Stimulated activated CD4-positive, alpha-beta T cell treated with anti-CD3 and anti-CD28 coated beads, TNF-alpha, amount 100 ng/mL, for 1 hour (primary cell): ENCODE results near the gene MYO5B.

Source experiments
- DNase-seq, 3 donors: peaks; one replicate each; pipeline ENCODE4 v3.0.0-alpha.2; 2020; ENCODE audit warnings: low read depth in 3 of 3, low spot score in 1 of 3

MYO5B gene

GRCh38 chr18:50022985-50023384, 172.0 kb downstream of the MYO5B start:
- DNase-seq: no peak

- no peak for DNase-seq
These were observed 180.3 kb downstream of the MYO5B start for GRCh38 chr18:50014606-50015005.

GRCh38 chr18:50013363-50014138, 181.4 kb downstream of the MYO5B start:
- no peak for DNase-seq

DNA sequence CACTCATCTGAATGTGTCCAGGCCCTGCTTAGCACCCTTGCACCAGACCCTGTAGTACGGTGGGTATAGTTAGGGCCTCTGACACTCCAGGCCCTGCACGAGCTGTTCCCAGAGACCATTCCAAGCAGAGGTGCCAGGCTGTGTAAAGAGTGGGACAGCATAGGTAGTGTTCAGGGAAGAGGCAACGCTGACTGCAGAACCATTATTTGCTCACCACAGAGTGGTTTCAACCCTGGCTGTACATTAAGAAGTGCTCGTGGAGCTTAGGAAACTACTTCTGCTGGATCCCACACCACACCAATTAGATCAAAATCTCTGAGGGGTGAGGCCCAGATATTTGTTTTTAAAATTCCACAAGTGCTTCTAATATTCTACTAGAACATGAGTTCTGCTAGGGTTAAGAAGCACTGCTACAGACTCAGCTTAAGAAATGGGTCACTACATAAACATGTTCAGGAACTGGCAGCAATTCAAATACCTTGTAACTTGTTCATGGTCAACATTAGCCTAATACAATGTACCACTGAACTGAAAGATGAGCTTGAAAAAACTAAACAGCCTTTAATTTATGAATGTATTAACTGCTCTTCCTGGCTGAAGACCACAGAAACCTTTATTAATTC, 183.0 kb downstream of the MYO5B start:
- no peak for DNase-seq

DNA sequence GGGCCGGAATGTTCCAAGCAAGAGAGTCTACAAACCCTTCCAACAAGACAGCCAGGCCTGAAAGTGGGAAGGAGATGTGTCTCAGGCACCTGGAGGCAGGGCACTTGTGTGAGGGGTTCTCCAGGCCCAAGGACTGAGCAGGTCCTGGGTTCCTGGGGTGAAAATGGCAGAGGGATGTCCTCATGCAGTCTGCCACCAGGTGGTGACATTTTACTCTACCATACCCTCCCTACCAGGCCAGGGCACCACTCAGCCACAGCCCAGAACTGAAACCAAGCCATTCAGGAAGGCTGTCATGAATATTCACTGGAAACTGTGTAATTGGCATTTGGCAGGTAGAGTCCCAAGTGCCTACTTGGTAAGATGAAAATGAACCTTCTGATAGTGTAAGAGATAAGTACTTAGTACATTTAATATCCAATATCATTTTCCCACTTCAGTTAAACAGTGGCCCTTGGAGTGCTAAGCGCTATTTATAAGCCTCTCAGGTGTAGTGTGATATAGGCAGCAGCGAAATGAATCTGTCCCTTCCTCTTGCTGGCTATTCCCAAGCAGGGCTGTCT, 185.1 kb downstream of the MYO5B start:
- DNase-seq: peak in 1 of 3 donors; percentile 1

GRCh38 chr18:50008306-50008705, 186.6 kb downstream of the MYO5B start:
- no peak for DNase-seq

DNA sequence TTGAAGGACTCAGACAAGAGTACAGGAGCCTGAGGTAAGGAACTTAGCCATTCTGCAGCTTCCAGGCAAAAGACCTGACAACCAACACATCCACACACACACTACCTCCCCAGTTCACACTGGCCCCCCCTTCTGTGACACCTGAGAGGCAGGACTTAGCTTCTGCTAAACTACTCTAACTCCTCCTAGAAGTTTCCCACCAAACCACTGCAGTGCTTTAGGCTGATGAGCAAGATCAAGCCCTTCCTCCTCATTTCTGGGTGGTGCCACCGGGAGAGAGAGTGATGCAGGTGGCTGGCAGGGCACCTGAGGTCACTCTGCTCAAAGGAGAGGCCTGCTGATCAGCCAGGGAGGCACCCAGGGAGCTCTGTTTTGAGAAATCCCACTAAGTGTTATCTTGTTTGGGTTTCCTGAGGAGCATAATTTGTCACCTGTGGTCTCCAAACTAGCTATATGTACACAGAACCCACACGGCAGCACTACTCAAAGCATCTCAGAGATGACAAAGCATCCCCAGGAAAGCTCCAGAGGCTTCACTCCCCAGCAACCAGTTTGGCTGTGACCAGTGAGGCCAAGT, 188.4 kb downstream of the MYO5B start:
- no peak for DNase-seq

- DNase-seq: no peak
These were observed 190.9 kb downstream of the MYO5B start for GRCh38 chr18:50004013-50004412.

DNA sequence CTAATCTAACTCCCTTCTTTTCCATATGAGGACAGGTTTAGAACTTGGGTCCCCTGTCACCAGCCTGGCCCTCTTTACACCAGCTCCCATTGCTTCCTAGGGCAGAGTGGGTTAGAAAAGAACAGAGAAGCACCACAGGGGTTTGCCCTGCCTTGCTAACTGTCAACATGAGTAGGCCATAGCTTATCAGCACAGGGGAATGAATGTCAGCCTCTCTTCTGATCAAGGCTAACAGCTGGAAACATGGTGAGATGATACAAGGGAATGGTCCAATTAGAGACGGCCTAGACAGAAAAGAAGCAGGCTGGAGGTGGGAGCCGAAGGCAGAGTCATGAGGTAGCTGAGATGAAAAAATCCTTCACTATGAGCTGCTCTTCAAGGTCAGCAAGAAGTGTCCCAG, 192.2 kb downstream of the MYO5B start:
- DNase-seq: no peak

GRCh38 chr18:50000227-50000626, 194.7 kb downstream of the MYO5B start:
- DNase-seq: no peak

DNA sequence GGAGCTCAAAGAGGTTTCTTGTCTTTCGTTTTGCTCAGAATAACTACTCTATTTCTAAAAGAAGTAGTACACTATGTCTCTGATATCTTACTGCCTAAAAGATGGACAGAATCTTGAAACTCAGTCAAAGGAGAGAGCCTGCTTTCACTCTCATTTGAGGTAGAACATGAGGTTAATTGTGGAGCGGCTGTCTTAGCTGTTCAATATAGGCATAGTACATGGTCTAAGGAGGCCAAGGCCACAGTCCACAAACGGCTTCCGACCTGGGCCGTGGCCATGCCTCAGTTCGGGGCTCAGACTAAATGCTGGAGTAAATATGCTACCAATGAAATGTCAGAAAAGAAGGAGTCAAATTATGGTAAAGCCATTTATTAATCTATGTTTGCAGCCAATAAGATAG, 195.8 kb downstream of the MYO5B start:
- no peak for DNase-seq

DNA sequence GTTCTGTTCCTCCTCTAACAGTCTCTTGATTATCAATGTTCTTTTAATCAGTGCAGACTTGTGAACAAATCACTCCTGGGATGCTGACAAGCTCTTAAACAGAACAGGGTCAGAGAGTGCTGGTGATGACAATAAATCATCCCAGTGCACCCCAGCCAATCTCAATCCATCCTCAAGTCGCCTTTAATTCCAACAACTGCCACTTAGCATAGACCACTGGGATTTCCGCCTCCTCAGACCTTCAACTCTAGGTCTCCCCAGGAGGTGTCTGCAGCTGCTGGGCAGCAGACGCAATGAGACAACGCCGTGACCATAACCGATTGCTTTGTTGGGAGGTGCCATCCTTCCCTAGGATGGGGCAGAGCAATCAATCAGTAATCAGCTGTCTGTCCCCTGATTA, 197.4 kb downstream of the MYO5B start:
- no peak for DNase-seq

DNA sequence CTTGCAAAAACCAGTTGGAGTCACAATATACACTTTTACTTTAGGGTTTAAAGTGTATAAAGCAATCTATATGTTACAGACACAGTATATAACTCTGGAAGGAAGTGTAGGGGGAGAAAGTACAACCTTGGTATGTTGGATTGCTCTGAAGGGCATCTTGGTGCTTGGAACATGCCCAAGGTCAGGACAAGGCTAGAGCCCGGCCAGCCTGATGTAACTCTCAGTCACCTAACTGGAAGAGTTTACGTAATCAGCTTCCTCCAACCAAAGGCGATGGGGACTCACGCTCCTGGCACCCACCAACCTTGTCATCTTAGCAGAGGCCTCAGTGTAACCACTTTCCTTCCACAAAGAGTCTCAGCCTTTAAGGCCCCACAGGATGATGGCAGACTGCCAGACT, 200.5 kb downstream of the MYO5B start:
- no peak for DNase-seq

- DNase-seq: no peak
These were observed 201.6 kb downstream of the MYO5B start for GRCh38 chr18:49993299-49993698.

GRCh38 chr18:49988733-49989132, 206.2 kb downstream of the MYO5B start:
- DNase-seq: no peak

DNA sequence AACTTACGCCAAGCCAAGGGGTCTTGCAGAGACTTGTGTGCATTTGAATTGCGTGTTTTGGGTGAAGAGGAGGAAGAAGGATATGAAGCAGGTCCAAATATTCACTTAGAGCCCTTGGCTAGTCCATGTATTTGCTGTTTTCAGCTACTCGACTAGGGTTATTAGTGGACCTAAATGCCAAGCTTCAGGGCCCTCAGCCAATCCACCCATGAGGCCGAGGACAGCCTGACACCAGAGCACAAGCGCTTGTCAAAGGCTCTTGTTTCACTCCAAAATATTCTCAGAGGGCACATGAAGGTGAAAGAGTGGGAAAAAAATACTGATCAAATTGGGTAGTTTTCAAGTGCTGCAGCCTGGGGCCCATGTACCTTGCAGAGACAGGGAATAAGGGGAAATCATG, 206.8 kb downstream of the MYO5B start:
- DNase-seq: no peak

- DNase-seq: no peak
These were observed 209.7 kb downstream of the MYO5B start for GRCh38 chr18:49985236-49985635.

DNA sequence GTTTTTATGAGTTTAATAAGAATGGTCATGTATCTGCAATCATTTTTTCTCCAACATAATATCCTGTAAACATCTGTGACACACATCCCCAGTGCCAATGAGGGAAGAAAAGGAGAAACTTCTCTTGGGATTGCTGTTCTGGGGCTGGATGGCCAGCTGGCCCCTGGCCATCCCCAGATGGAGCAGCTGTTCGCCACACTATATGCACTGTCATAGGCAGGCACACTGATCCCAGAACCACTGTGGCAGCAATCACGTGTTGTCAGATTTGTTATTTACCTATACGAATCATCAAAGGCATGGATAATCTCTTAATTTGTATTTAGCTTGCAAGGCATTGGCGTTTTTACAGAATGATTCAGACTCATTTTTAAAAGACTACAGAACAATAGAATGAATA, 214.1 kb downstream of the MYO5B start:
- DNase-seq: no peak

DNA sequence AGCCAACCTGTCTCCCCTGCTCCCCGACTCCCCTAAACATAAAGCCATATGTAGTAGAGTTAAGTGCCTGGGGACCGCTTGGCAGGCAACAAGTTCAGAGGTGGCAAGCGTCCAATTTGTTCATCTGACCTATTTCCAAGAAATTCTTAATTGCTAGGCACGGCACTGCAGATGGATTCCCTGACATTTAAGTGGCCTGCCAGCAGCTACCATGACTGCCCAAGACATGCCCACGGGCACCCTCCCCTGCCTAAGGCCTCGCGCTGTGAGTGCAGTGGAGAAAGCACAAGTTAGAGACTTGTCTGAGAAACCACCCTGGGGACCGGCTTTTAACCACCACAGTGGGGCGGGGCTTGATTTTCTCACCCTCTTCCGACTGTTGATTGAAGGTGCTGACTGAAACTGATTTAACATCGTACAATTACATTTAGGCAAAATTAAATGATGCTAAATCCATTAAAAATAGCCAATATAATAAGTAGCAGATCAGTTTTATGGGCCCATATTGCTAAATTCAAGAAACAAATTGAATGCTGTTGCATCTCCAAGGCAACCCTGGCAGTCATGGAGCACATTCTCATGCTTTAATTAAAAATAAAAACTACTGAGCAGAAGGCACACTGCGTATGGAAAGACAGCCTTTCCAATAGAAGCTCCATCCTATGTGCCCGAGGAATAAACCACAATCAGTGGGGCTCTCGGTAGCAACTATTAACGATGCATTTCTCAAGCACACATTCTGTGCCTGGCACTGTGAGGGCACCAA, 218.0 kb downstream of the MYO5B start:
- no peak for DNase-seq

DNA sequence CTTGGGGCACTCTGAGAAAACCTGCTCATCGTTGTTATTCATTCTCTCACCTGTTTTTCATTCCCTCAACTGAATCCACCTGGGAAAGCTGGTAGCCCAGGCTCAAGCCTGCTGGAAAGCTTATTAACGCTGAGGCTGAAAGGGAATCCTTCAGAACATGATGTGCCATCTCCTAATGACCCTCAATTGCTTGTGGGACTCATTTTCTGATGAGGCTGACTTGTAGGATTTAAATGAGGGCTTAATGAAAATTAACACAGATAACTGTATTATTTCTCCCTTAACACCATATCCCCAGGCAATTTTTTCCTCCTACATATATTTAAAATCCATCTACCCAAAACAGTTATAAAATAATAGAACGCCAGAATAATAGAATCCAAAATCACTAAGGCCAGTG, 218.9 kb downstream of the MYO5B start:
- no peak for DNase-seq

GRCh38 chr18:49974079-49974478, 220.9 kb downstream of the MYO5B start:
- DNase-seq: no peak

DNA sequence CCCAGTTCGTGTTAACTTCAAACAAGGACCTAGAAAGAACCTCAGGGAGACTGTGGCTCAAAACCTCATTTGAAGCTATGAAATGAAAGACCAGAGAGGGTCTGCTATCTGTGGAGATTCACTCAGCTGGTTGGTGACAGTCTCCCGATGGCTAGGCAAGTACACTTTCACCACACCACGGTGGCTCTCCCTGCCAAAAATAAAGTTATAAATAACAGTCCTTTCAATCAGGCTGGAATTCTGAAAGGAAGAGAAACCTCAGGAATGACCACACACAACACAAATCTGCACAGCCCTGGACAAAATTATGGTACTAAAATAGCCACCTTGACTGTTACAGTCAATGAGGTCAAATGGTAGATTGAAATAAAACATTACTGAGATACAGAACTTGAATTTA, 221.4 kb downstream of the MYO5B start:
- no peak for DNase-seq
